ENCODE measurements around the gene TRIP10. TPM values are rescaled to one million over a fixed set of nuclear protein-coding genes. Genes with fewer than 3 reads are reported as not detected.
"Not testable (repeated sequence)": the region's sequence is repeated elsewhere in the genome, so short reads cannot be mapped to it uniquely, and the experiment has no call there.

Gene TRIP10
- total and polyA plus RNA-seq, 2 of the 8 experiments (the other 6 are each of a cell fraction or from before 2014, with no cell fraction given) = 27.8 to 69.5 TPM

- TF ChIP-seq SAP30 (IDR thresholded peaks at IDR 0.05; ENCODE audit: insufficient read depth, insufficient replicate concordance, low read length) (no peak), HDAC2 (IDR thresholded peaks at IDR 0.05; ENCODE audit: borderline replicate concordance in 1 of 2, low read depth in 2 of 2, low read length in 2 of 2) (no peak), E2F6 (IDR thresholded peaks at IDR 0.05) (no peak)
Measured at GRCh38 chr19:6774821-6775707, 35.6 kb downstream of the TRIP10 start (continued).

- DNase-seq (ENCODE audit: low read depth in 1 of 2, low spot score in 2 of 2); CTCF ChIA-PET (ENCODE audit: partially characterized antibody); H3K18ac ChIP-seq (ENCODE audit: extremely low read depth, low read length); H3K27ac ChIP-seq (ENCODE audit: low read depth, low read length); POLR2A ChIA-PET (ENCODE audit: partially characterized antibody); H3K4me3 ChIP-seq (ENCODE audit: extremely low read depth in 1 of 4, insufficient read depth in 2 of 4, low read depth in 3 of 4, low read length in 4 of 4); H2AK5ac ChIP-seq (ENCODE audit: low read depth, low read length); H2BK120ac ChIP-seq (replicated peaks; ENCODE audit: low read depth, low read length); H3K56ac ChIP-seq (replicated peaks; ENCODE audit: insufficient read length, low read depth, low read length); H4K20me1 ChIP-seq (replicated peaks in 1 of 2; ENCODE audit: control insufficient read depth in 1 of 2, insufficient read depth in 2 of 2, low read length in 2 of 2); H2AFZ ChIP-seq (ENCODE audit: low read length); H3K14ac ChIP-seq (ENCODE audit: insufficient read length); H3K79me1 ChIP-seq (ENCODE audit: low read depth, low read length); H3K4ac ChIP-seq (replicated peaks; ENCODE audit: insufficient read length, low read depth, low read length); H2BK15ac ChIP-seq (ENCODE audit: low read length); H3K4me2 ChIP-seq (ENCODE audit: insufficient read depth in 1 of 2, low read depth in 2 of 2, low read length in 2 of 2); H4K5ac ChIP-seq (ENCODE audit: insufficient read length, low read depth, low read length); H3K36me3 ChIP-seq (ENCODE audit: control insufficient read depth in 2 of 4, insufficient read depth in 4 of 4, low read length in 3 of 4); H3K23me2 ChIP-seq (ENCODE audit: low read depth, low read length); H3K79me2 ChIP-seq (ENCODE audit: control insufficient read depth in 1 of 2, insufficient read depth in 2 of 2, low read length in 2 of 2); H4K91ac ChIP-seq (replicated peaks; ENCODE audit: insufficient read length, low read length); H2BK12ac ChIP-seq (ENCODE audit: low read depth, low read length); H3K9ac ChIP-seq (replicated peaks in 1 of 4; ENCODE audit: extremely low read depth in 1 of 4, low read depth in 3 of 4, low read length in 3 of 4); H4K8ac ChIP-seq (ENCODE audit: extremely low read depth, insufficient read depth, low read length); H3K23ac ChIP-seq (ENCODE audit: insufficient read length); H2BK5ac ChIP-seq (ENCODE audit: low read depth, low read length); FAIRE-seq; H3K9me3 ChIP-seq (ENCODE audit: insufficient read depth in 2 of 2, low read depth in 1 of 2, low read length in 1 of 2); H3K27me3 ChIP-seq (replicated peaks in 1 of 4; ENCODE audit: control insufficient read depth in 3 of 4, extremely low read depth in 1 of 4, insufficient read depth in 3 of 4, low read length in 3 of 4); H2BK20ac ChIP-seq (ENCODE audit: low read length): not testable (repeated sequence)
- H3K4me1 ChIP-seq (replicated peaks in 1 of 4; ENCODE audit: control insufficient read depth in 3 of 4, insufficient read depth in 4 of 4, low read length in 3 of 4) = peaks cover 0 to 13% (median 2%) of the 10 kb centered on the region in 4 experiments; a peak in 3 of 7 replicates
Measured at GRCh38 chr19:6776045-6776444, 36.6 kb downstream of the TRIP10 start.
